ENCODE data around the gene MYH7. TPM values are rescaled to one million over a fixed set of nuclear protein-coding genes. Genes with fewer than 3 reads are reported as not detected.
"Not testable (repeated sequence)": the region's sequence is repeated elsewhere in the genome, so short reads cannot be mapped to it uniquely, and the experiment has no call there.

MYH7 gene
- total RNA-seq, 1 donor from 2014 or later: not detected

- no peak for DNase-seq (ENCODE audit: low read depth, low spot score)
Measured at GRCh38 chr14:23407516-23408306, 27.7 kb downstream of the MYH7 start, which contains the start of gene MYH6. MYH6 (minus strand) TSS chr14:23408273; CDS start chr14:23407223, 1,050 bp downstream.

GRCh38 chr14:23406725-23407355 is 28.6 kb downstream of the MYH7 start:
- DNase-seq (ENCODE audit: low read depth, low spot score): no peak

GRCh38 chr14:23406244-23406643 is 29.2 kb downstream of the MYH7 start:
- DNase-seq (ENCODE audit: low read depth, low spot score): no peak

- DNase-seq (ENCODE audit: low read depth, low spot score): no peak
Measured at GRCh38 chr14:23405516-23406025, 29.9 kb downstream of the MYH7 start.

- no peak for DNase-seq (ENCODE audit: low read depth, low spot score)
Measured at GRCh38 chr14:23405096-23405495, 30.4 kb downstream of the MYH7 start.

GRCh38 chr14:23404331-23404900 is 31.0 kb downstream of the MYH7 start:
- no peak for DNase-seq (ENCODE audit: low read depth, low spot score)

- DNase-seq (ENCODE audit: low read depth, low spot score): no peak
Measured at GRCh38 chr14:23403908-23404307, 31.6 kb downstream of the MYH7 start.

- DNase-seq (ENCODE audit: low read depth, low spot score): no peak
Measured at GRCh38 chr14:23403139-23403438, 32.4 kb downstream of the MYH7 start.

GRCh38 chr14:23402296-23403138 is 32.9 kb downstream of the MYH7 start:
- no peak for DNase-seq (ENCODE audit: low read depth, low spot score)

- DNase-seq (ENCODE audit: low read depth, low spot score): no peak
Measured at GRCh38 chr14:23401291-23401690, 34.2 kb downstream of the MYH7 start.

GRCh38 chr14:23400496-23401149 is 34.8 kb downstream of the MYH7 start:
- DNase-seq (ENCODE audit: low read depth, low spot score): not testable (repeated sequence)

- DNase-seq (ENCODE audit: low read depth, low spot score): no peak
Measured at GRCh38 chr14:23399591-23399990, 35.9 kb downstream of the MYH7 start.

GRCh38 chr14:23399136-23399535 is 36.3 kb downstream of the MYH7 start:
- DNase-seq (ENCODE audit: low read depth, low spot score): no peak

GRCh38 chr14:23398348-23398747 is 37.1 kb downstream of the MYH7 start:
- no peak for DNase-seq (ENCODE audit: low read depth, low spot score)

GRCh38 chr14:23396781-23397407 is 38.6 kb downstream of the MYH7 start:
- DNase-seq (ENCODE audit: low read depth, low spot score): no peak

- DNase-seq (ENCODE audit: low read depth, low spot score): no peak
Measured at GRCh38 chr14:23396126-23396525, 39.3 kb downstream of the MYH7 start.

- DNase-seq (ENCODE audit: low read depth, low spot score): no peak
Measured at GRCh38 chr14:23392613-23393012, 42.8 kb downstream of the MYH7 start.

- not testable (repeated sequence) for DNase-seq (ENCODE audit: low read depth, low spot score)
Measured at GRCh38 chr14:23389871-23390270, 45.6 kb downstream of the MYH7 start.

- DNase-seq (ENCODE audit: low read depth, low spot score): no peak
Measured at GRCh38 chr14:23389396-23389795, 46.1 kb downstream of the MYH7 start.

GRCh38 chr14:23388996-23389395 is 46.5 kb downstream of the MYH7 start:
- DNase-seq (ENCODE audit: low read depth, low spot score): no peak
